ENCODE results near the gene ANKRD17. TPM values are rescaled to one million over a fixed set of nuclear protein-coding genes. Genes with fewer than 3 reads are reported as not detected.

Gene ANKRD17
- total RNA-seq, 1 donor from 2014 or later = 84.8 TPM

- intact Hi-C loops (cut with DNase I) = no loop called here
- no peak for ATAC-seq
- DNase-seq (ENCODE audit: low spot score) = no peak
Measured at GRCh38 chr4:73142995-73143547, 115.5 kb downstream of the ANKRD17 start.

- no peak for DNase-seq (ENCODE audit: low spot score)
- ATAC-seq = no peak
- intact Hi-C loops (cut with DNase I) = no loop called here
Measured at GRCh38 chr4:73139991-73140390, 118.6 kb downstream of the ANKRD17 start.

GRCh38 chr4:73139245-73139644 lies 119.4 kb downstream of the ANKRD17 start:
- no peak for DNase-seq (ENCODE audit: low spot score)
- no peak for ATAC-seq
- intact Hi-C loops (cut with DNase I) = no loop called here

GRCh38 chr4:73137121-73137520 lies 121.5 kb downstream of the ANKRD17 start:
- no peak for ATAC-seq
- DNase-seq (ENCODE audit: low spot score) = no peak
- intact Hi-C loops (cut with DNase I) = no loop called here

- DNase-seq (ENCODE audit: low spot score) (no peak), ATAC-seq (no peak)
- intact Hi-C loops (cut with DNase I) = no loop called here
Measured at GRCh38 chr4:73133784-73134183, 124.8 kb downstream of the ANKRD17 start.

- DNase-seq (ENCODE audit: low spot score) (no peak), ATAC-seq (no peak)
- intact Hi-C loops (cut with DNase I) = no loop called here
Measured at GRCh38 chr4:73131281-73131680, 127.3 kb downstream of the ANKRD17 start.

GRCh38 chr4:73129319-73129718 lies 129.3 kb downstream of the ANKRD17 start:
- intact Hi-C loops (cut with DNase I) = no loop called here
- DNase-seq (ENCODE audit: low spot score) (no peak), ATAC-seq (no peak)

GRCh38 chr4:73127839-73128453 lies 130.7 kb downstream of the ANKRD17 start:
- DNase-seq (ENCODE audit: low spot score) (no peak), ATAC-seq (no peak)
- intact Hi-C loops (cut with DNase I) = no loop called here

- DNase-seq (ENCODE audit: low spot score) (no peak), ATAC-seq (no peak)
- intact Hi-C loops (cut with DNase I) = no loop called here
Measured at GRCh38 chr4:73109493-73109892, 149.1 kb downstream of the ANKRD17 start.

- DNase-seq (ENCODE audit: low spot score) (no peak), ATAC-seq (no peak)
- intact Hi-C loops (cut with DNase I) = no loop called here
Measured at GRCh38 chr4:73104695-73105094, 153.9 kb downstream of the ANKRD17 start.

GRCh38 chr4:73103799-73104503 lies 154.6 kb downstream of the ANKRD17 start:
- ATAC-seq = no peak
- intact Hi-C loops (cut with DNase I) = no loop called here
- DNase-seq (ENCODE audit: low spot score) = no peak

- DNase-seq (ENCODE audit: low spot score) (no peak), ATAC-seq (peak; percentile 22)
- intact Hi-C loops (cut with DNase I) = no loop called here
Measured at GRCh38 chr4:73099143-73099542, 159.5 kb downstream of the ANKRD17 start.

GRCh38 chr4:73098713-73099112 lies 159.9 kb downstream of the ANKRD17 start:
- intact Hi-C loops (cut with DNase I) = no loop called here
- DNase-seq (ENCODE audit: low spot score) (no peak), ATAC-seq (no peak)

GRCh38 chr4:73098016-73098415 lies 160.6 kb downstream of the ANKRD17 start:
- intact Hi-C loops (cut with DNase I) = no loop called here
- ATAC-seq (no peak), DNase-seq (ENCODE audit: low spot score) (no peak)

- ATAC-seq = no peak
- no peak for DNase-seq (ENCODE audit: low spot score)
- intact Hi-C loops (cut with DNase I) = no loop called here
Measured at GRCh38 chr4:73092868-73093267, 165.7 kb downstream of the ANKRD17 start.

- no peak for DNase-seq (ENCODE audit: low spot score)
- intact Hi-C loops (cut with DNase I) = no loop called here
- no peak for ATAC-seq
Measured at GRCh38 chr4:73090738-73091137, 167.9 kb downstream of the ANKRD17 start.

- ATAC-seq (no peak), DNase-seq (ENCODE audit: low spot score) (no peak)
- intact Hi-C loops (cut with DNase I) = no loop called here
Measured at GRCh38 chr4:73087871-73088270, 170.7 kb downstream of the ANKRD17 start.

GRCh38 chr4:73086095-73086868 lies 172.3 kb downstream of the ANKRD17 start:
- intact Hi-C loops (cut with DNase I) = no loop called here
- DNase-seq (ENCODE audit: low spot score) = no peak
- no peak for ATAC-seq

GRCh38 chr4:73080789-73081188 lies 177.8 kb downstream of the ANKRD17 start:
- intact Hi-C loops (cut with DNase I) = no loop called here
- ATAC-seq (peak; percentile 55), DNase-seq (ENCODE audit: low spot score) (no peak)

GRCh38 chr4:73075832-73076231 lies 182.8 kb downstream of the ANKRD17 start:
- ATAC-seq (no peak), DNase-seq (ENCODE audit: low spot score) (no peak)
- intact Hi-C loops (cut with DNase I) = no loop called here

Measured in sciatic nerve (tissue), 2 donors.